DND-41 (cell line): ENCODE measurements around the gene SIGLEC1.

Experiments
- EZH2 ChIP-seq: IDR thresholded peaks from 3 replicates; pipeline ENCODE4 v1.6.1; 2012; ENCODE audit warnings: borderline replicate concordance, low read depth, mild to moderate bottlenecking, moderate library complexity, low read length, inconsistent platforms; ENCODE audit not compliant: severe bottlenecking
- TF ChIP-seq, protein P1 (sequence below): IDR thresholded peaks from 2 replicates; pipeline ENCODE4 v1.5.1; 2012; ENCODE audit warnings: borderline replicate concordance, low read length, moderate library complexity, mild to moderate bottlenecking; ENCODE audit not compliant: poor library complexity, severe bottlenecking; ENCODE audit errors: extremely low read depth

- TF ChIP-seq, protein P1, sequence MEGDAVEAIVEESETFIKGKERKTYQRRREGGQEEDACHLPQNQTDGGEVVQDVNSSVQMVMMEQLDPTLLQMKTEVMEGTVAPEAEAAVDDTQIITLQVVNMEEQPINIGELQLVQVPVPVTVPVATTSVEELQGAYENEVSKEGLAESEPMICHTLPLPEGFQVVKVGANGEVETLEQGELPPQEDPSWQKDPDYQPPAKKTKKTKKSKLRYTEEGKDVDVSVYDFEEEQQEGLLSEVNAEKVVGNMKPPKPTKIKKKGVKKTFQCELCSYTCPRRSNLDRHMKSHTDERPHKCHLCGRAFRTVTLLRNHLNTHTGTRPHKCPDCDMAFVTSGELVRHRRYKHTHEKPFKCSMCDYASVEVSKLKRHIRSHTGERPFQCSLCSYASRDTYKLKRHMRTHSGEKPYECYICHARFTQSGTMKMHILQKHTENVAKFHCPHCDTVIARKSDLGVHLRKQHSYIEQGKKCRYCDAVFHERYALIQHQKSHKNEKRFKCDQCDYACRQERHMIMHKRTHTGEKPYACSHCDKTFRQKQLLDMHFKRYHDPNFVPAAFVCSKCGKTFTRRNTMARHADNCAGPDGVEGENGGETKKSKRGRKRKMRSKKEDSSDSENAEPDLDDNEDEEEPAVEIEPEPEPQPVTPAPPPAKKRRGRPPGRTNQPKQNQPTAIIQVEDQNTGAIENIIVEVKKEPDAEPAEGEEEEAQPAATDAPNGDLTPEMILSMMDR = peak; percentile 7
- TF ChIP-seq EZH2 = no peak
These were observed 37.2 kb downstream of the SIGLEC1 start for GRCh38 chr20:3674995-3675900.
